Stimulated activated CD8-positive, alpha-beta memory T cell treated with anti-CD3 and anti-CD28 coated beads, Interleukin-7, amount 100 ng/mL, for 4 hours (primary cell): ENCODE measurements around the gene PLXNB2.
A peak's percentile ranks its signal among the peaks of the same experiment; 100 is the strongest.
"Not testable (repeated sequence)": the region's sequence is repeated elsewhere in the genome, so short reads cannot be mapped to it uniquely, and the experiment has no call there.

Source experiments
- DNase-seq, 2 donors: peaks; one replicate each; pipeline ENCODE4 v3.0.0-alpha.2; 2020; ENCODE audit warnings: low read depth in 2 of 2

The PLXNB2 gene

GRCh38 chr22:50280708-50281383 lies 26.6 kb downstream of the PLXNB2 start:
- DNase-seq: no peak

GRCh38 chr22:50280022-50280707 lies 27.3 kb downstream of the PLXNB2 start:
- DNase-seq: no peak

GRCh38 chr22:50278956-50279619 lies 28.4 kb downstream of the PLXNB2 start:
- no peak for DNase-seq

DNA sequence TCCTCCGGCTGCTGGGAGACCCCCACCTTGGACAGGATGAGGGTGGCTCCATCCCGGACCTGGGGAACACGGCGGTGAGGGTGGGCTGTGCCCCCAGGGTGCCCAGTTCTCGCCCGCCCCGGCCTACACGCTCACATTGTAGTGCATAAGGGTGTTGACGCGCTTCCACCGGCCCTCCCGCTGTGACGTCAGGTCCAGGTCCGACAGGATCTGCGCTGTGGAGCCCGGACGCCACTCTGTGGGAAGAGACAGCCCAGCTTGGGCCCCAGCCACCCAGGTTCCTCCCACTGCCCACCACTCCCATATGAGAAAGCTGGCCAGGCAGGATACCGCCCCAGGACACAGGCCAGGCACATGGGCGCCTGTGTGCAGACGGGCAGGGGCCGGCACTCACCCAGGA lies 29.0 kb downstream of the PLXNB2 start:
- DNase-seq: no peak

- no peak for DNase-seq
Measured at GRCh38 chr22:50277761-50278160, 29.7 kb downstream of the PLXNB2 start.

DNA sequence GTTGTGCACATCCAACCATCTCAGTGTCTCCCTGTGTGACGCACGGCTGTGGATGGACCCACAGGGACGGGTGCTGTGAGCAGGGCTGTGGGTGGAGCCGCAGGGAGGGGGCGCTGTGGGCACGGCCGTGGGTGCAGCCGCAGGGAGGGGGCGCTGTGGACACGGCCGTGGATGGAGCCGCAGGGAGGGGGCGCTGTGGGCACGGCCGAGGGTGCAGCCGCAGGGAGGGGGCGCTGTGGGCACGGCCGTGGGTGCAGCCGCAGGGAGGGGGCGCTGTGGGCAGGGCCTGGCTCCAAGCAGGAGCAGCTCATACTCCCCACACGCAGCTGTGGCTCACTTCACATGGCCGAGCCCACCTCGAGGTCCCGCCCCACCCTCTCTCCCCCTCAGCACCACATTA lies 31.3 kb downstream of the PLXNB2 start:
- DNase-seq: no peak

GRCh38 chr22:50275181-50276055 lies 32.0 kb downstream of the PLXNB2 start:
- DNase-seq: no peak

DNA sequence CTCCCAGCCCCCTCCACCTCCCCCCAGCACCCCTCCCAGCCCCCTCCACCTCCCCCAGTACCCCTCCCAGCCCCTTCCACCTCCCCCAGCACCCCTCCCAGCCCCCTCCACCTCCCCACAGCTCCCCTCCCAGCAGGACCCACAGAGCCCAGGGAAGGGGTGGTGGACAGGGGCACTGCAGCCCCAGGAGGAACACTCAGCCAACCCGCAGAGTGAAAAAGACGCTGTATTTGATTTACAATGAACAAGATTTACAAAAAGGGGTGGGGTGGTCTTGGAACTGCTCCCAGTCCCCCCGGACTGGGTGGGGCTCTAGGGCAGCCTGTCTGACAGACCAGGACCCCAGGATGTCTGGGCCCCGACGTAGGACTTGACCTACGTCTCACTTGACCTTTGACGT lies 32.7 kb downstream of the PLXNB2 start:
- DNase-seq: no peak

GRCh38 chr22:50274311-50274710 lies 33.1 kb downstream of the PLXNB2 start:
- DNase-seq: no peak

DNA sequence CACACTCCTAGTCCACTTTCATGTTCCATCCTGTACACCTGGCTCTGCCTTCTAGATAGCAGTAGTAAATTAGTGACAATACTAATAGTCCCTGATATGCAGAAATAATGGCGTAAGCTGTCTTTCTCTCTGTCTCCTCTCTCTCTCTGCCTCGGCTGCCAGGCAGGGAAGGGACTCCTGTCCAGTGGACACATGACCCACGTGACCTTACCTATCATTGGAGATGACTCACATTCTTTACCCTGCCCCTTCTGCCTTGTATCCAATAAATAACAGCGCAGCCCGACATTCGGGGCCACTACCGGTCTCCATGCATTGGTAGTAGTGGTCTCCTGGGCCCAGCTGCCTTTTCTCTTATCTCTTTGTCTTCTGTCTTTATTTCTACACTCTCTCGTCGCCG lies 33.7 kb downstream of the PLXNB2 start:
- DNase-seq: not testable (repeated sequence)

- not testable (repeated sequence) for DNase-seq
Measured at GRCh38 chr22:50273352-50273751, 34.1 kb downstream of the PLXNB2 start.

DNA sequence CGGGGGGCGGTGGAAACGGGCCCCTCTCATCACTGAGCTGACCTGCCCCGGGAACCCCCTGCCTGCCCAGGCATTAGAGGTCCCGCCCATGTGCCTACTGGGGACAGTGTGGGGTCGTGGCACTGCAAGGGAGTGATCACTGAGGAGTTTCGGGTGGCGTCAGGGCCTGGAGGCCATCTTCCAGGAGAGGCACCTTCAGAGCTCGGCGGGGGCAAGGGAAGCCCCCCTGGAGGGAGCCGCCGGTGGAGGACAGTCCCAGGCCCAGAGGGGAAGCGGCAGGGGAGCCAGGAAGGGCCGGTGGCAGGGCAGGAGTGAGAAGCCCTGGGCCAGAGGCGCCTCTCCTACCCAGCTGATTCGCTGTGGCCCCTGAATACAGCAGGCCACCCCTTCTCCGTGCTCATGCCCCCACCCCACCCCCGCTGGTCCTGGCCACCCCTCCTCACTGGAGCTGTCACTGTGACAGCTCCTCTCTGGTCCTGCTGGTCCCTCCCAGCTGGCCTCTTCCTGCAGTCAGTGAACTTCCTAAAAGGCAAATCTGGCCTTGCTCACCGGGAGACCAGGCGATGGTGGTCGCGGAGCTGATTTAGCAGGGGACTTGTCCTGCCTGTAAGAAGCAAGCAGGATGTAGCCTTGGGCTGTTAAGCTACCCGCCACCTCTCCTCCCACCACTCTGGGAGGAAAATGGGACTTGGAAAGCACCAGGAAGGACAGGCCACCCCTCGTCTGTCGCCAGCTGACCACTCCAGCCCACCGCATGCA lies 35.2 kb downstream of the PLXNB2 start:
- no peak for DNase-seq

- peak in 1 of 2 donors; percentile 41 for DNase-seq
Measured at GRCh38 chr22:50271519-50271970, 35.9 kb downstream of the PLXNB2 start.

- DNase-seq: peak in 1 of 2 donors; percentile 43
Measured at GRCh38 chr22:50270666-50271394, 36.6 kb downstream of the PLXNB2 start.

DNA sequence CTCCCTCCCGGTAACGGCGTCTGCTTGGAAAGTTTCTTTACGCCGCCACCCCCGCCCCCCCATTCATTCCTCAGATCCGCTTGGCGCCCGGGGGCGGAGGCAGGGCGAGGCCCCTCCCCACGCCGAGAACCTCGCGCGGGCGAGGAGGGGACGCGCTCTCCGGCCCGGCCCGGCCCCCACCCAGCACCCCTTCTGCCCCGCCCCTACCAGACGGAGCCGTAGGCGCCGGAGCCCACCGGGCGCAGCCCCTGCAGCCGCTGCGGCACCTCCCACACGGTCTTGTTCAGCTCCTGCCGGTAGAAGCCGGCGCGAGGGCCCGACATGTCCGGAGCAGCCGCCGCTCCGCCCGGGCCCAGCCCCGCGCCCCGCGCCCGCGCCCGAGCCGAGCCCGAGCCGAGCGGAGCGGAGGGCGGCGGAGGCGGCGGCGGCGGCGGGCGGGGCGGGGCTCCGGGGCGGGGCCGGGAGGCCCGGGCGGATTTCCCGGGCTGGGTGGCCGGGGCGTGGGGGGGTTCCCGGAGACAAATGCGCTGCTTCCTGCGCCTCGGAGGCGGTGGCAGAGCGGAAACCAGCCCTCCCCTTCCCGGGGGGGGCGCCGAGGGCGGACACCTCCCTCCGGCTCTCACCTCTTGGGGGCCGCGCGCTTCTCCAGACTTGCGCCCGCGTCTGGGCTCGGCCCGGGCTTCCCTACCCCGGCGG lies 37.3 kb downstream of the PLXNB2 start, which contains the start of gene MAPK11:
TSS of gene MAPK11 (minus strand) at position 411 of the 696 bp plus-strand sequence. CDS start at position 323, 88 bp downstream.
- peak; percentile 33 to 75 for DNase-seq

DNA sequence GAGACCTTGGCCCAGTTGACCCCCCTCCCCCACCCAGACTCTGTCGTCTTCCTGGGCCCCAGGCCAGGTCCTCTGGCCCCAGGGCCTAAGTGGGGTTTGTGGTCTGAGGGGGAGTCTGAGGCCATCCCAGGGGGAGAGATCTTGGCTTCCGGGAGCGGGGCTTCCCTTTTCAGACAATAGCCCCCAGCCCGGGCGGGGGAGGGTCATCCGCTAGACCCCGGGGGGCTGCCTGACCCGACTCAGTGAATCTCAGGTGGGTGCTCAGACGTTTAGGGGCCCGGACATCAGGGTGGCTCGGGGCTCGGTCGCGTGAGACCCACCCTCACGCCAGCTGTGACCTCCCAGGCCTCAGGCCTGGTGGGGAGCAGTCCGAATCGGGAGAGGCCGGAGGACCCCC lies 37.9 kb downstream of the PLXNB2 start:
- DNase-seq: no peak

DNA sequence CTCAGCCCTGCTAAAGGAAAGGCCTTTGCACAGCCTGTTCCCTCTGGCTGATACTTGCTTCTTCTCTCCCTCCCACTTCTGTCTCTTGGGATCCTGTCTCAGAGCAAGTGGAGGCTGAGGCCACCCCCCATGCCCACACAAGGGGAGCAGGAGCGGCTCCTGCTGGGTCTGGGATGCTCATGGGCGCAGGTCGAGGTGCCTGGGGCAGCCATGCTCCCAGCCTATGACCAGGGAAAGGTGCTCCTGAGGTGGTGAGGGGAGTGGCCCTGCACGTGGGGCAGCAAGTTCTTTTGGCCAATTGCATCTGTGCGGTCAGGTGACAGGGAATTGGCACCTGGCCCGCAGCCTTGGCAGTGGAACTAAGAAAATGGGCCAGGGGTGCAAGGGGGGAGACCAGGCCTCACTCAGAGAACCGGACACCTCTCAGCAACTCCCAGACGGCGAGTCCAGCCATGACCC lies 38.8 kb downstream of the PLXNB2 start:
- DNase-seq: no peak

- DNase-seq: no peak
Measured at GRCh38 chr22:50267591-50268390, 39.7 kb downstream of the PLXNB2 start.

- no peak for DNase-seq
Measured at GRCh38 chr22:50266994-50267393, 40.5 kb downstream of the PLXNB2 start.
